Fibroblast of lung (primary cell): ENCODE data around the gene TMTC2.

Experiments used
- CTCF ChIP-seq, 2 donors: IDR thresholded peaks in 1 of 2; conservative IDR thresholded peaks in 1 of 2; 1 replicate in 1 of 2; 2 replicates in 1 of 2; pipeline ENCODE4 v1.5.1; 2011 to 2012; ENCODE audit warnings: low read length in 2 of 2, control low read depth in 1 of 2, inconsistent platforms in 1 of 2, low read depth in 1 of 2, mild to moderate bottlenecking in 1 of 2
- EZH2 ChIP-seq: IDR thresholded peaks from 2 replicates; pipeline ENCODE4 v1.5.1; 2012; ENCODE audit warnings: low read length, control low read depth, mild to moderate bottlenecking; ENCODE audit errors: missing control alignments

GRCh38 chr12:83074358-83074894 lies 387.7 kb downstream of the TMTC2 start:
- TF ChIP-seq CTCF (conservative IDR thresholded peaks at IDR 0.05 in 1 of 2, IDR thresholded peaks at IDR 0.05 in 1 of 2; ENCODE audit: low read depth in 1 of 2, low read length in 2 of 2) (no peak), EZH2 (no peak)
